Endothelial cell of umbilical vein (primary cell): ENCODE results near the gene TESK1.

Source experiments
- CTCF ChIP-seq, 2 donors: IDR thresholded peaks; 1 replicate in 1 of 2; 2 replicates in 1 of 2; pipeline ENCODE4 v1.5.1; 2011; ENCODE audit warnings: low read length in 2 of 2, mild to moderate bottlenecking in 2 of 2, moderate library complexity in 2 of 2, control low read depth in 1 of 2, inconsistent platforms in 1 of 2, low read depth in 1 of 2; ENCODE audit not compliant: insufficient read depth in 1 of 2; ENCODE audit errors: extremely low read depth in 1 of 2
- EZH2 ChIP-seq: IDR thresholded peaks from 2 replicates; pipeline ENCODE4 v1.6.1; 2012; ENCODE audit warnings: borderline replicate concordance, low read depth, mild to moderate bottlenecking, moderate library complexity, low read length, inconsistent platforms; ENCODE audit not compliant: severe bottlenecking
- FOS ChIP-seq: IDR thresholded peaks from 2 replicates; pipeline ENCODE4 v1.6.1; 2011; ENCODE audit warnings: mild to moderate bottlenecking, low read length, moderate library complexity, borderline replicate concordance; ENCODE audit not compliant: insufficient read depth
- GATA2 ChIP-seq: IDR thresholded peaks from 2 replicates; pipeline ENCODE4 v1.7.0; 2011; ENCODE audit warnings: low read depth, mild to moderate bottlenecking, moderate library complexity, mixed read lengths, low read length; ENCODE audit not compliant: insufficient read length, insufficient read depth
- JUN ChIP-seq: IDR thresholded peaks from 2 replicates; pipeline ENCODE4 v1.6.1; 2011; ENCODE audit warnings: borderline replicate concordance, low read depth; ENCODE audit not compliant: insufficient read length, insufficient read depth
- MYC ChIP-seq: IDR thresholded peaks from one replicate; pipeline ENCODE4 v1.6.1; 2011; ENCODE audit warnings: mild to moderate bottlenecking, low read depth, low read length
- POLR2A ChIP-seq: IDR thresholded peaks from 2 replicates; pipeline ENCODE4 v1.6.1; 2012; ENCODE audit warnings: low read depth, mild to moderate bottlenecking, control low read depth, low read length
- POLR2AphosphoS5 ChIP-seq: IDR thresholded peaks from 2 replicates; pipeline ENCODE4 v1.6.1; 2012; ENCODE audit warnings: low read depth, mild to moderate bottlenecking, control low read depth, low read length, moderate library complexity; ENCODE audit not compliant: insufficient read depth
- TF ChIP-seq, protein P1 (sequence below): IDR thresholded peaks from 2 replicates; pipeline ENCODE4 v1.6.1; 2011; ENCODE audit not compliant: insufficient read depth, insufficient read length

DNA sequence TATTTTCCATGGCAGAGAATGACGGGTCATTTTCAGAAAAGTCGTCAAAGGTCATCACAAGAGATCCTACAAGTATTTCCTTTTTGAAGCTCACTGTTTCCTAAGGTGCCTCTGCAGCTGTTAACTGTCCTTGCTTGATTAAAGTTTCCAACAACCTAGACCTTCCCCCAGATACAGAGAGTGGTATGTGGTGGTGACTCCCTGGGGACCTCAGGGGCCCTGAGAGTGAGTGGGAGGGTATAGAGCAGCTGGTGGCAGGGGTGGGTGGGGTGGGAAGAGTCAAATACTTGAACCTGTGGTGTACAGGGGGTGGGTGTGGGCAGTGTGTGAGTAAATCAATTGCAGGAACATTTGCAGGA, 14.7 kb downstream of the TESK1 start:
- no peak for TF ChIP-seq POLR2A
- no peak for TF ChIP-seq EZH2
- no peak for TF ChIP-seq CTCF (IDR thresholded peaks at IDR 0.05; ENCODE audit: extremely low read depth in 1 of 2, insufficient read depth in 1 of 2, low read depth in 1 of 2, low read length in 2 of 2)
- TF ChIP-seq, protein P1, sequence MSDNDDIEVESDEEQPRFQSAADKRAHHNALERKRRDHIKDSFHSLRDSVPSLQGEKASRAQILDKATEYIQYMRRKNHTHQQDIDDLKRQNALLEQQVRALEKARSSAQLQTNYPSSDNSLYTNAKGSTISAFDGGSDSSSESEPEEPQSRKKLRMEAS, result no peak
- TF ChIP-seq POLR2AphosphoS5, result no peak
- TF ChIP-seq JUN, result no peak
- TF ChIP-seq MYC, result no peak
- TF ChIP-seq GATA2, result no peak
- TF ChIP-seq FOS, result no peak
